DND-41 (cell line): ENCODE measurements around the gene HOXA5.

Experiments
- ATAC-seq: fragments of 200-7000 bp; cut with Tn5 transposase; 3 replicates; pipeline ENCODE4 v1.9.1; 2021; ENCODE audit warnings: low read depth; ENCODE audit not compliant: insufficient read depth
- DNase-seq: peaks from one replicate; pipeline ENCODE4 v3.0.0-alpha.2; 2020
- H2AFZ ChIP-seq: 2 replicates; pipeline ENCODE4 v1.6.0; 2012; ENCODE audit warnings: low read depth, low read length
- H3K27ac ChIP-seq: 2 replicates; pipeline ENCODE4 v1.5.1; 2012; ENCODE audit warnings: low read length, inconsistent platforms
- H3K27me3 ChIP-seq: fragments of 200-600 bp; sonication (generic); 2 replicates; pipeline ENCODE4 v1.6.0; 2012; ENCODE audit warnings: low read length, mild to moderate bottlenecking, inconsistent platforms; ENCODE audit not compliant: insufficient read depth, poor library complexity
- H3K36me3 ChIP-seq: 2 replicates; pipeline ENCODE4 v1.5.1; 2012; ENCODE audit warnings: low read length, inconsistent platforms; ENCODE audit not compliant: insufficient read depth
- H3K4me1 ChIP-seq: 2 replicates; pipeline ENCODE4 v1.5.1; 2012; ENCODE audit warnings: mild to moderate bottlenecking, low read length; ENCODE audit not compliant: insufficient read depth
- H3K4me2 ChIP-seq: 2 replicates; pipeline ENCODE4 v1.6.0; 2012; ENCODE audit warnings: mild to moderate bottlenecking, moderate library complexity, low read length, inconsistent platforms; ENCODE audit not compliant: insufficient read depth
- H3K4me3 ChIP-seq, 2 experiments: fragments of 200-600 bp in 1 of 2; shearing (Covaris generic) in 1 of 2; 2 replicates each; pipeline ENCODE4 v1.5.1; 2012 to 2016; ENCODE audit warnings: inconsistent platforms in 2 of 2, low read length in 2 of 2, mild to moderate bottlenecking in 2 of 2, low read depth in 1 of 2, moderate library complexity in 1 of 2
- H3K79me2 ChIP-seq: 2 replicates; pipeline ENCODE4 v1.6.0; 2012; ENCODE audit warnings: low read length, inconsistent platforms; ENCODE audit not compliant: insufficient read depth
- H3K9ac ChIP-seq: 2 replicates; pipeline ENCODE4 v1.6.0; 2012; ENCODE audit warnings: low read depth, mild to moderate bottlenecking, inconsistent platforms, low read length, moderate library complexity
- H3K9me3 ChIP-seq: 2 replicates; pipeline ENCODE4 v1.5.1; 2012; ENCODE audit warnings: low read length, moderate library complexity, mild to moderate bottlenecking, inconsistent platforms; ENCODE audit not compliant: insufficient read depth, severe bottlenecking
- H4K20me1 ChIP-seq: 2 replicates; pipeline ENCODE4 v1.6.0; 2012; ENCODE audit warnings: low read length; ENCODE audit not compliant: insufficient read depth
- CTCF ChIP-seq: IDR thresholded peaks from 2 replicates; pipeline ENCODE4 v1.5.1; 2012; ENCODE audit warnings: borderline replicate concordance, low read length, moderate library complexity, mild to moderate bottlenecking; ENCODE audit not compliant: poor library complexity, severe bottlenecking; ENCODE audit errors: extremely low read depth
- EZH2 ChIP-seq: IDR thresholded peaks from 3 replicates; pipeline ENCODE4 v1.6.1; 2012; ENCODE audit warnings: borderline replicate concordance, low read depth, mild to moderate bottlenecking, moderate library complexity, low read length, inconsistent platforms; ENCODE audit not compliant: severe bottlenecking

Gene HOXA5

GRCh38 chr7:27160145-27160545 lies 16.7 kb upstream of the HOXA5 start:
- Histone ChIP-seq H3K9ac (peak overlapping the region; percentile 68), H2AFZ (peak overlapping the region; percentile 97), H3K4me1 (peaks cover 28% of the 10 kb centered on the region), H3K4me3 (peak overlapping the region in 1 of 2 experiments; percentile 64; a peak in 1 of 4 replicates), H3K27me3 (no peaks in the 10 kb centered on the region), H3K27ac (no peak overlapping the region), H4K20me1 (no peaks in the 10 kb centered on the region), H3K9me3 (no peaks in the 10 kb centered on the region), H3K36me3 (no peaks in the 10 kb centered on the region), H3K79me2 (peaks cover 6% of the 10 kb centered on the region), H3K4me2 (peak overlapping the region; percentile 93)
- TF ChIP-seq EZH2 (no peak), CTCF (no peak)
- DNase-seq (no peak), ATAC-seq (no peak)

DNA sequence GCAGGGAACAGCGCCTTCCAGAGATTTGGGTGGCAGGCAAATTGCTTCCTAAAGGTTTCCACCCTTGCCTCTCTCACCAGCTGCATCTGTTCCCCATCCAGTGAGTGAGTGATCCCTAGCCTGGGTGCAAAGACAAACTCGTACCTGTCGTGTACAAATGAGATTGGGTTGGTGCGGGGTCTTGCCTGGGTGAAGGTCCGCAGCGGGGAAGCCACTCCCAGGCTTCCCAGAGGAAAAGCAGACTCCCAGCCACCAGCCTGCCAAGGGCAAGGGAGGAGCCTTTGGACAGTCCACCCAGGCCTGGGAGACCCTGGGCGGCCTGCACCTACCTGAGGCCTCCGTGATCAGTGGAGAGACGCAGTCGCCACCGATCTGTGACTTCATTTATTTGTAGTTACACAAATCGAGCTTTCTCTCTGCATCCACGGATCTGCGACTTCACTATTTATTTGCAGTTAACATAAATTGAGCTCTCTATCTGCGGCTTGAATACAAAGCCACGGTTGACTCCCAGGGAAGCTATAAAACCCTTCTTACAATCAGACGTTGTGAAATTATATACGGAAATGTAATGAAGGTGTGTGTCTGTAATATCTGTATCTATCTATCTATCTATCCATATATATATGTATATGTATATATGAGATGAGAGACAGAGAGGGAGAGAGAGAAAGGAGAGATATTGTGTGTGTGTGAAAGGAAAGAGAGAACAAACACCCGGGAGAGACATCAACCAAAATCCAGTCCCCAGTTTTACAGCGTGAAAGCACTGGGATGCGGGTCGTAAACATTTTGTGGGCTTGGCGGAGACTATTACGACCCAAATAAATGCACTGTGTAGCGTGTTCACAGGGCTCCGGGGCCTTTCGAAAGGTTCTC lies 16.0 kb upstream of the HOXA5 start:
- H3K9ac ChIP-seq: peak overlapping the region; percentile 68; the same call in 1 of the 2 replicates
- no peak for ATAC-seq
- peaks cover 32% of the 10 kb centered on the region for H3K4me1 ChIP-seq
- H3K4me3 ChIP-seq: no peak overlapping the region
- TF ChIP-seq CTCF (no peak), EZH2 (no peak)
- H3K27ac ChIP-seq: no peak overlapping the region
- no peak overlapping the region for H3K4me2 ChIP-seq
- H3K27me3 ChIP-seq: no peaks in the 10 kb centered on the region
- H3K36me3 ChIP-seq: no peaks in the 10 kb centered on the region
- peak overlapping the region; percentile 97; the same call in 1 of the 2 replicates for H2AFZ ChIP-seq
- H3K79me2 ChIP-seq: peaks cover 9% of the 10 kb centered on the region
- H4K20me1 ChIP-seq: no peaks in the 10 kb centered on the region
- no peaks in the 10 kb centered on the region for H3K9me3 ChIP-seq
- no peak for DNase-seq

GRCh38 chr7:27158436-27159265 lies 15.2 kb upstream of the HOXA5 start:
- DNase-seq (no peak), ATAC-seq (no peak)
- Histone ChIP-seq H3K27me3 (no peaks in the 10 kb centered on the region), H3K9ac (no peak overlapping the region), H3K4me3 (no peak overlapping the region), H4K20me1 (no peaks in the 10 kb centered on the region), H3K9me3 (no peaks in the 10 kb centered on the region), H3K36me3 (no peaks in the 10 kb centered on the region), H3K4me1 (peaks cover 32% of the 10 kb centered on the region), H3K27ac (no peak overlapping the region), H2AFZ (peak overlapping the region; percentile 29; the same call in 1 of the 2 replicates), H3K79me2 (peaks cover 9% of the 10 kb centered on the region), H3K4me2 (no peak overlapping the region)
- TF ChIP-seq EZH2: no peak
- no peak for TF ChIP-seq CTCF
